ENCODE measurements around the gene KCNH6. TPM values are rescaled to one million over a fixed set of nuclear protein-coding genes. Genes with fewer than 3 reads are reported as not detected.

Gene KCNH6
- total RNA-seq, 1 experiment from 2014 or later = 1.6 TPM

DNA sequence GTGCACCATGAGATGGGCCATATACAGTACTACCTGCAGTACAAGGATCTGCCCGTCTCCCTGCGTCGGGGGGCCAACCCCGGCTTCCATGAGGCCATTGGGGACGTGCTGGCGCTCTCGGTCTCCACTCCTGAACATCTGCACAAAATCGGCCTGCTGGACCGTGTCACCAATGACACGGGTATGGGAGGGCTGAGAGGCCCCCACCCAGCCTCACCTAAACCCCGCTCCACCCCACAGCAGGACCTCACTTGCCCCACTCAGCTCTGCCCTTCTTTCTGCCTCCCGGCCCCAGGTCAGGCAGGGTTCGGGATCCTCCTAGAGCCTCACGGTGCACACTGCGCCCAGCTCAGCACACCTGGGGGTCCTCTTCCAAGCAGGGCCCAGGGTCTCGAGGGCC lies 40.6 kb upstream of the KCNH6 start:
- H3K79me1 ChIP-seq (ENCODE audit: insufficient read depth, low read depth, low read length, poor library complexity, severe bottlenecking) = no peaks in the 10 kb centered on the region
- H2BK12ac ChIP-seq (ENCODE audit: insufficient read length, low read depth, low read length) = no peak overlapping the region
- H3K4me1 ChIP-seq (ENCODE audit: insufficient read depth, low read length) = no peaks in the 10 kb centered on the region
- peaks cover 4% of the 10 kb centered on the region for H3K23me2 ChIP-seq (ENCODE audit: insufficient read length, low read depth, low read length, poor library complexity, severe bottlenecking)
- H2BK15ac ChIP-seq (ENCODE audit: low read depth, low read length) = no peak overlapping the region
- no peak overlapping the region for H4K8ac ChIP-seq (replicated peaks; ENCODE audit: insufficient read length, low read depth, low read length)
- no peak overlapping the region for H3K4me3 Mint-ChIP-seq
- H4K5ac ChIP-seq (ENCODE audit: insufficient read length, low read depth, low read length) = no peak overlapping the region
- H3K4me2 ChIP-seq (ENCODE audit: insufficient read depth, insufficient read length, low read length) = no peak overlapping the region
- no peaks in the 10 kb centered on the region for H3K9me3 Mint-ChIP-seq
- no peaks in the 10 kb centered on the region for H3K36me3 Mint-ChIP-seq (ENCODE audit: insufficient read depth in 1 of 3, low read depth in 3 of 3)
- no peak overlapping the region for H3K27ac ChIP-seq (ENCODE audit: insufficient read length, low read depth, low read length)
- H3K4ac ChIP-seq (ENCODE audit: low read depth, low read length) = no peak overlapping the region
- TF ChIP-seq CTCF (conservative IDR thresholded peaks at IDR 0.05) = no peak
- H2BK5ac ChIP-seq (ENCODE audit: insufficient read length, low read length) = no peak overlapping the region
- H2BK120ac ChIP-seq (ENCODE audit: low read depth, low read length, poor library complexity, severe bottlenecking) = no peak overlapping the region
- H3K56ac ChIP-seq (ENCODE audit: insufficient read length, low read depth, low read length) = no peak overlapping the region
- H3K14ac ChIP-seq (ENCODE audit: insufficient read depth, low read length) = no peak overlapping the region
- H3K4me1 Mint-ChIP-seq = peaks cover 10 to 21% of the 10 kb centered on the region in 2 experiments
- H3K23ac ChIP-seq (ENCODE audit: insufficient read length, low read depth, low read length) = no peak overlapping the region
- no peaks in the 10 kb centered on the region for H3K79me2 ChIP-seq (ENCODE audit: insufficient read depth, low read length)
- DNase-seq = no peak
- H4K20me1 ChIP-seq (ENCODE audit: control insufficient read depth, insufficient read depth, insufficient read length) = no peaks in the 10 kb centered on the region
- H2AFZ ChIP-seq (ENCODE audit: low read length) = no peak overlapping the region
- H2AK5ac ChIP-seq (ENCODE audit: insufficient read length, low read length) = no peak overlapping the region
- H4K91ac ChIP-seq (ENCODE audit: insufficient read length, low read depth, low read length) = no peak overlapping the region
- no peak overlapping the region for H3K9ac ChIP-seq (ENCODE audit: extremely low read depth, insufficient read length, low read length)
- H3K9me3 ChIP-seq (ENCODE audit: control insufficient read depth, low read depth, low read length) = no peaks in the 10 kb centered on the region
- no peak overlapping the region for H3T11ph ChIP-seq (ENCODE audit: low read length)
- H3K27me3 ChIP-seq (ENCODE audit: insufficient read depth, low read length) = no peaks in the 10 kb centered on the region; the same call in 1 of the 2 replicates
- H3K18ac ChIP-seq (ENCODE audit: insufficient read length, low read depth, low read length) = no peak overlapping the region
- H3K27me3 Mint-ChIP-seq (ENCODE audit: low read depth) = peaks cover 16% of the 10 kb centered on the region
- peak overlapping the region in 2 of 3 experiments; percentile 13 to 68; a peak in 2 of 7 replicates for H3K27ac Mint-ChIP-seq
- whole genome bisulfite sequencing (ENCODE audit: extremely low coverage, insufficient read length, low lambda C conversion rate) = no CpG with 5 or more reads among the region's 16 CpGs
- H2BK20ac ChIP-seq (ENCODE audit: low read depth, low read length, poor library complexity, severe bottlenecking) = no peak overlapping the region

All from H9 (cell line).